Measurements from ENCODE around the gene ATAD2B.

ATAD2B gene

DNA sequence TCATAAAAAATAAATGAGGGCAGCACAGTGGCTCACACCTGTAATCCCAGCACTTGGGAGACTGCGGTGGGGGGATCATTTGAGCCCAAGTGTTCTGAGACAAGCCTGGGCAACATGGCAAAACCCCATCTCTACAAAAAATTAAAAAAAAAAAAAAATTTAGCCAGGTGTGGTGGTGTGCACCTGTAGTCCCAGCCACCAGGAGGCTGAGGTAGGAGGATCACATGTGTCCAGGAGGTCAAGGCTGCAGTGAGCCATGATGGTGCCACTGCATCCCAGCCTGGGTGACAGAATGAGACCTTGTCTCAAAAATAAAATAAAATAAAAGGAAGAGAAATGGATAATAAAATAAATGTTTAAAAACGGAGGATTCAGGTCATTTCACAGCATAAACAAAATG is 113.5 kb downstream of the ATAD2B start:
- H2BK120ac ChIP-seq (ENCODE audit: insufficient read depth, low read length, poor library complexity) = no peak overlapping the region
- H4K12ac ChIP-seq (ENCODE audit: low read depth, low read length) = no peak overlapping the region
- no peaks in the 10 kb centered on the region for H3K79me1 ChIP-seq (ENCODE audit: low read length)
- no peak overlapping the region for H2AK5ac ChIP-seq (ENCODE audit: low read length)
- H4K91ac ChIP-seq (ENCODE audit: low read depth, low read length) = no peak overlapping the region
- H3K27me3 ChIP-seq (ENCODE audit: insufficient read depth, low read length) = no peaks in the 10 kb centered on the region
- no peak overlapping the region for H2BK12ac ChIP-seq (ENCODE audit: low read length)
- H3K4me2 ChIP-seq (ENCODE audit: low read length) = no peak overlapping the region
- H3K27ac ChIP-seq (ENCODE audit: low read depth, low read length) = no peak overlapping the region
- no CpG with 5 or more reads among the region's 2 CpGs for WGBS (ENCODE audit: extremely low coverage, insufficient coverage, insufficient read length)
- no peak overlapping the region for H2AFZ ChIP-seq (ENCODE audit: insufficient read depth, low read length, poor library complexity)
- no peak overlapping the region for H3K9ac ChIP-seq (ENCODE audit: low read length)
- DNase-seq = no peak
- H4K8ac ChIP-seq (ENCODE audit: low read depth, low read length) = no peak overlapping the region
- no peak overlapping the region for H3K4ac ChIP-seq (ENCODE audit: low read depth, low read length)
- H3K23ac ChIP-seq (ENCODE audit: low read length) = no peak overlapping the region
- H2BK5ac ChIP-seq (ENCODE audit: low read depth, low read length, poor library complexity) = no peak overlapping the region
- H3K4me3 ChIP-seq (ENCODE audit: low read depth, low read length) = no peak overlapping the region
- H3K4me1 ChIP-seq (ENCODE audit: control insufficient read depth in 1 of 2, insufficient read depth in 2 of 2, low read length in 2 of 2) = no peaks in the 10 kb centered on the region
- no peak overlapping the region for H3K18ac ChIP-seq (ENCODE audit: low read length)
- H3K14ac ChIP-seq (ENCODE audit: low read length) = no peak overlapping the region
- H3K9me3 ChIP-seq (ENCODE audit: insufficient read depth, low read depth, low read length) = no peaks in the 10 kb centered on the region
- H3K79me2 ChIP-seq (ENCODE audit: control insufficient read depth, insufficient read depth, low read length, poor library complexity) = no peaks in the 10 kb centered on the region
- H3K36me3 ChIP-seq (ENCODE audit: control insufficient read depth in 1 of 2, insufficient read depth in 2 of 2, low read length in 2 of 2) = no peaks in the 10 kb centered on the region

DNA sequence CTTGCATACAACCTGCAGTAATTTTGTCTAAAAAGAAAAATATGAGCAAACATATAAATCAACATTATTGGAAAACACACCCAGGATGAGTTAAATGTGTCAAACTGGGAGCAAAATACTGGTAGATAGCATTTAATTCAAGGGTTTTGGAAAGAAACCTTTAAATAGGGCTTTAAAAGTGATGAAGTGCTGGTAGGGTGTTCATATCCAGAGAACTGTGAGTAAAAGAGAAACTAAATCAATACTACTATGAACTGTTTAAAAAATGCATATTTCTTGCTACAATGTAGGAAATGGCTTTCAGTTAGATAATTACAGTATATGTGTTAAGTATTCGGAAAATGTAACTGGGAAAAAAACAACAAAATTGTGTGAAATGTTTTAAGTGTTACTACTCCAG is 117.8 kb downstream of the ATAD2B start:
- Histone ChIP-seq H2BK120ac (ENCODE audit: insufficient read depth, low read length, poor library complexity) (no peak overlapping the region), H3K4ac (ENCODE audit: low read depth, low read length) (no peak overlapping the region), H3K79me1 (ENCODE audit: low read length) (no peaks in the 10 kb centered on the region), H4K91ac (ENCODE audit: low read depth, low read length) (no peak overlapping the region), H4K12ac (ENCODE audit: low read depth, low read length) (no peak overlapping the region), H2BK5ac (ENCODE audit: low read depth, low read length, poor library complexity) (no peak overlapping the region), H3K4me3 (ENCODE audit: low read depth, low read length) (no peak overlapping the region), H3K14ac (ENCODE audit: low read length) (no peak overlapping the region), H2AK5ac (ENCODE audit: low read length) (no peak overlapping the region), H3K4me1 (ENCODE audit: control insufficient read depth in 1 of 2, insufficient read depth in 2 of 2, low read length in 2 of 2) (no peaks in the 10 kb centered on the region), H3K36me3 (ENCODE audit: control insufficient read depth in 1 of 2, insufficient read depth in 2 of 2, low read length in 2 of 2) (no peaks in the 10 kb centered on the region), H3K79me2 (ENCODE audit: control insufficient read depth, insufficient read depth, low read length, poor library complexity) (no peaks in the 10 kb centered on the region), H3K4me2 (ENCODE audit: low read length) (no peak overlapping the region), H4K8ac (ENCODE audit: low read depth, low read length) (no peak overlapping the region), H3K27ac (ENCODE audit: low read depth, low read length) (no peak overlapping the region), H3K9me3 (ENCODE audit: insufficient read depth, low read depth, low read length) (no peaks in the 10 kb centered on the region), H2AFZ (ENCODE audit: insufficient read depth, low read length, poor library complexity) (no peak overlapping the region), H3K18ac (ENCODE audit: low read length) (no peak overlapping the region), H3K27me3 (ENCODE audit: insufficient read depth, low read length) (no peaks in the 10 kb centered on the region), H2BK12ac (ENCODE audit: low read length) (no peak overlapping the region), H3K23ac (ENCODE audit: low read length) (no peak overlapping the region), H3K9ac (ENCODE audit: low read length) (no peak overlapping the region)
- DNase-seq = peak in 1 of 2 donors; percentile 38
- WGBS (ENCODE audit: extremely low coverage, insufficient coverage, insufficient read length) = no CpG with 5 or more reads among the region's 1 CpG

- Histone ChIP-seq H3K79me2 (ENCODE audit: control insufficient read depth, insufficient read depth, low read length, poor library complexity) (no peaks in the 10 kb centered on the region), H3K9me3 (ENCODE audit: insufficient read depth, low read depth, low read length) (no peaks in the 10 kb centered on the region), H4K12ac (ENCODE audit: low read depth, low read length) (no peak overlapping the region), H3K4me2 (ENCODE audit: low read length) (no peak overlapping the region), H2BK12ac (ENCODE audit: low read length) (no peak overlapping the region), H3K27ac (ENCODE audit: low read depth, low read length) (no peak overlapping the region), H3K27me3 (ENCODE audit: insufficient read depth, low read length) (no peaks in the 10 kb centered on the region), H3K36me3 (ENCODE audit: control insufficient read depth in 1 of 2, insufficient read depth in 2 of 2, low read length in 2 of 2) (no peaks in the 10 kb centered on the region), H3K4ac (ENCODE audit: low read depth, low read length) (no peak overlapping the region), H3K9ac (ENCODE audit: low read length) (no peak overlapping the region), H3K4me3 (ENCODE audit: low read depth, low read length) (no peak overlapping the region), H4K8ac (ENCODE audit: low read depth, low read length) (no peak overlapping the region), H3K79me1 (ENCODE audit: low read length) (no peaks in the 10 kb centered on the region), H3K23ac (ENCODE audit: low read length) (no peak overlapping the region), H2BK5ac (ENCODE audit: low read depth, low read length, poor library complexity) (no peak overlapping the region), H2AFZ (ENCODE audit: insufficient read depth, low read length, poor library complexity) (no peak overlapping the region), H3K4me1 (ENCODE audit: control insufficient read depth in 1 of 2, insufficient read depth in 2 of 2, low read length in 2 of 2) (no peaks in the 10 kb centered on the region), H4K91ac (ENCODE audit: low read depth, low read length) (no peak overlapping the region), H3K14ac (ENCODE audit: low read length) (no peak overlapping the region), H2BK120ac (ENCODE audit: insufficient read depth, low read length, poor library complexity) (no peak overlapping the region), H3K18ac (ENCODE audit: low read length) (no peak overlapping the region), H2AK5ac (ENCODE audit: low read length) (no peak overlapping the region)
- WGBS (ENCODE audit: extremely low coverage, insufficient coverage, insufficient read length) = no CpG with 5 or more reads among the region's 1 CpG
- DNase-seq = no peak
Observed at GRCh38 chr2:23806665-23807249, 120.2 kb downstream of the ATAD2B start.

DNA sequence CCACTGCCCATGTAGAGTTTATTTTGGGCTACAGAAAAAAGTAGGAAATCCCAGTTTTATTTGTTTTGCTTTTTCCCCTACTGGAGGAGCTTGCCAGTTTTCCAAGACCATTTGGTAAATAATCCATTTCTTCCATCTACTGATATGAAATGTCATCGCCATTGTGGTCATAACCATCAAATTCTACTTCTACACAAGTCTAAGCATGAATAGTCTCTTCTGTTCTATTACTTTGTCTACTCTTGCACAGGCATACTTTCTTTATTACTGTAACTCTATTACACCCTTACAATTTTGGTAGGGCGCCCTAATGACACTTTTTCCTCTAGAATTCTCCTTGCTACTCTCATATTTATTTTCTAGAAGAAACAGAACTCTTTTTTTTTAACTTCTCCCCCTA is 120.7 kb downstream of the ATAD2B start:
- Histone ChIP-seq H3K4me1 (ENCODE audit: control insufficient read depth in 1 of 2, insufficient read depth in 2 of 2, low read length in 2 of 2) (no peaks in the 10 kb centered on the region), H3K9me3 (ENCODE audit: insufficient read depth, low read depth, low read length) (no peaks in the 10 kb centered on the region), H4K12ac (ENCODE audit: low read depth, low read length) (no peak overlapping the region), H4K91ac (ENCODE audit: low read depth, low read length) (no peak overlapping the region), H3K79me2 (ENCODE audit: control insufficient read depth, insufficient read depth, low read length, poor library complexity) (no peaks in the 10 kb centered on the region), H3K4ac (ENCODE audit: low read depth, low read length) (no peak overlapping the region), H2BK120ac (ENCODE audit: insufficient read depth, low read length, poor library complexity) (no peak overlapping the region), H3K23ac (ENCODE audit: low read length) (no peak overlapping the region), H3K27ac (ENCODE audit: low read depth, low read length) (no peak overlapping the region), H4K8ac (ENCODE audit: low read depth, low read length) (no peak overlapping the region), H2BK12ac (ENCODE audit: low read length) (no peak overlapping the region), H3K79me1 (ENCODE audit: low read length) (no peaks in the 10 kb centered on the region), H2AK5ac (ENCODE audit: low read length) (no peak overlapping the region), H2BK5ac (ENCODE audit: low read depth, low read length, poor library complexity) (no peak overlapping the region), H3K18ac (ENCODE audit: low read length) (no peak overlapping the region), H2AFZ (ENCODE audit: insufficient read depth, low read length, poor library complexity) (no peak overlapping the region), H3K27me3 (ENCODE audit: insufficient read depth, low read length) (no peaks in the 10 kb centered on the region), H3K9ac (ENCODE audit: low read length) (no peak overlapping the region), H3K14ac (ENCODE audit: low read length) (no peak overlapping the region), H3K36me3 (ENCODE audit: control insufficient read depth in 1 of 2, insufficient read depth in 2 of 2, low read length in 2 of 2) (no peaks in the 10 kb centered on the region), H3K4me2 (ENCODE audit: low read length) (no peak overlapping the region), H3K4me3 (ENCODE audit: low read depth, low read length) (no peak overlapping the region)
- no CpG with 5 or more reads among the region's 2 CpGs for WGBS (ENCODE audit: extremely low coverage, insufficient coverage, insufficient read length)
- no peak for DNase-seq
